Liver (tissue), 3 donors: ENCODE measurements around the gene FBXL13.

Experiments
- RAD21 ChIP-seq, 2 donors: IDR thresholded peaks; 2 replicates each; pipeline ENCODE4 v1.6.1; 2016; ENCODE audit warnings: antibody characterized with exemption in 2 of 2, mild to moderate bottlenecking in 2 of 2
- YY1 ChIP-seq: IDR thresholded peaks from 2 replicates; pipeline ENCODE4 v1.6.1; 2016; ENCODE audit warnings: antibody characterized with exemption, mild to moderate bottlenecking
- TF ChIP-seq, protein P1 (sequence below): fragments of 150-350 bp; IDR thresholded peaks from 2 replicates; pipeline ENCODE4 v1.5.1; 2017; ENCODE audit warnings: improper control_type of control experiment, low read depth, low read length; ENCODE audit not compliant: missing input control
- TF ChIP-seq, protein P2 (sequence below): IDR thresholded peaks from 2 replicates; pipeline ENCODE4 v1.6.1; 2016; ENCODE audit warnings: antibody characterized with exemption
- donor health status: healthy.
- donor health status: healthy.

DNA sequence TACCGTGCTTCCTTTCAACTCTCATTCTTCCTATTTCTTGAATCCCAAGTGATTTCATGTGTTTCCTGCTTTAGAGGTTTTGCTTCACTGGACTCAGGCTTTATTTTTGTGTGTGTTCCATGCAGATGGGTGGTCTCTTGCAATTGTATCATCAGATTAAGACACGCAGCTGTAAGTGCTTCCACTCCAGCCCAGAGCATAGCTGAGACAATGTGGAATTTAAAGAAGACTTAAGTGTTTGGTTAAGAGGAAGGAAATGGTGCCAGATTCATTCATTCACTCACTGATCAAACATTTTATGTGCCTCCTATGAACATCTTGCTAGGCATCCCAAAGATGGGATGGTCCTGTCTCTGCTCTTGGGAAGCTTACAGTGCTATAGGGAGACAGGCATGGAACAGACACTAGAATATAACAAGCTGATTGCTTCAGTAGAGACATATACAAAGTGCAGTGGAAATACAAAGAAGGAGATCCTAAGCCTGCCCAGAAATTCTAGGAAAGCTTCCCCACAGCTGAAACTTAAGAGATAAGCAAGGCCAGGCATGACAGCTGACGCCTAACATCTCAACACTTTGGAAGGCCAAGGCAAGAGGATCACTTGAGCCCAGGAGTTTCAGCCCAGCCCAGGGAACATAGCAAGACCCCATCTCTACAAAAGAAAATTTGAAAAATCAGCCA, 207.9 kb downstream of the FBXL13 start:
- TF ChIP-seq, protein P1, sequence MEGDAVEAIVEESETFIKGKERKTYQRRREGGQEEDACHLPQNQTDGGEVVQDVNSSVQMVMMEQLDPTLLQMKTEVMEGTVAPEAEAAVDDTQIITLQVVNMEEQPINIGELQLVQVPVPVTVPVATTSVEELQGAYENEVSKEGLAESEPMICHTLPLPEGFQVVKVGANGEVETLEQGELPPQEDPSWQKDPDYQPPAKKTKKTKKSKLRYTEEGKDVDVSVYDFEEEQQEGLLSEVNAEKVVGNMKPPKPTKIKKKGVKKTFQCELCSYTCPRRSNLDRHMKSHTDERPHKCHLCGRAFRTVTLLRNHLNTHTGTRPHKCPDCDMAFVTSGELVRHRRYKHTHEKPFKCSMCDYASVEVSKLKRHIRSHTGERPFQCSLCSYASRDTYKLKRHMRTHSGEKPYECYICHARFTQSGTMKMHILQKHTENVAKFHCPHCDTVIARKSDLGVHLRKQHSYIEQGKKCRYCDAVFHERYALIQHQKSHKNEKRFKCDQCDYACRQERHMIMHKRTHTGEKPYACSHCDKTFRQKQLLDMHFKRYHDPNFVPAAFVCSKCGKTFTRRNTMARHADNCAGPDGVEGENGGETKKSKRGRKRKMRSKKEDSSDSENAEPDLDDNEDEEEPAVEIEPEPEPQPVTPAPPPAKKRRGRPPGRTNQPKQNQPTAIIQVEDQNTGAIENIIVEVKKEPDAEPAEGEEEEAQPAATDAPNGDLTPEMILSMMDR, result no peak
- TF ChIP-seq, protein P2, sequence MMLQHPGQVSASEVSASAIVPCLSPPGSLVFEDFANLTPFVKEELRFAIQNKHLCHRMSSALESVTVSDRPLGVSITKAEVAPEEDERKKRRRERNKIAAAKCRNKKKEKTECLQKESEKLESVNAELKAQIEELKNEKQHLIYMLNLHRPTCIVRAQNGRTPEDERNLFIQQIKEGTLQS, result no peak
- TF ChIP-seq RAD21 (IDR thresholded peaks at IDR 0.05) (no peak), YY1 (no peak)
